GM12892 (cell line): Measurements from ENCODE around the gene CAPRIN1.

Source experiments
- POLR2A ChIP-seq: IDR thresholded peaks from 2 replicates; pipeline ENCODE4 v1.6.1; 2011; ENCODE audit warnings: low read depth, low read length, control low read depth
- TAF1 ChIP-seq: IDR thresholded peaks from 2 replicates; pipeline ENCODE4 v1.6.1; 2011; ENCODE audit warnings: low read depth, mild to moderate bottlenecking, control low read depth, low read length, borderline replicate concordance

GRCh38 chr11:34027516-34028408 lies 23.8 kb upstream of the CAPRIN1 start:
- TF ChIP-seq POLR2A (no peak), TAF1 (no peak)
